AG09319 (cell line): ENCODE results near the gene EHD1.

ENCODE experiments used
- DNase-seq: peaks from one replicate; pipeline ENCODE4 v3.0.0-alpha.2; 2010; ENCODE audit warnings: low read depth; ENCODE audit errors: extremely low read depth
- TF ChIP-seq, protein P1 (sequence below): IDR thresholded peaks from 2 replicates; pipeline ENCODE4 v1.5.1; 2011; ENCODE audit warnings: low read depth, mild to moderate bottlenecking, inconsistent platforms, low read length, moderate library complexity

Gene EHD1

DNA sequence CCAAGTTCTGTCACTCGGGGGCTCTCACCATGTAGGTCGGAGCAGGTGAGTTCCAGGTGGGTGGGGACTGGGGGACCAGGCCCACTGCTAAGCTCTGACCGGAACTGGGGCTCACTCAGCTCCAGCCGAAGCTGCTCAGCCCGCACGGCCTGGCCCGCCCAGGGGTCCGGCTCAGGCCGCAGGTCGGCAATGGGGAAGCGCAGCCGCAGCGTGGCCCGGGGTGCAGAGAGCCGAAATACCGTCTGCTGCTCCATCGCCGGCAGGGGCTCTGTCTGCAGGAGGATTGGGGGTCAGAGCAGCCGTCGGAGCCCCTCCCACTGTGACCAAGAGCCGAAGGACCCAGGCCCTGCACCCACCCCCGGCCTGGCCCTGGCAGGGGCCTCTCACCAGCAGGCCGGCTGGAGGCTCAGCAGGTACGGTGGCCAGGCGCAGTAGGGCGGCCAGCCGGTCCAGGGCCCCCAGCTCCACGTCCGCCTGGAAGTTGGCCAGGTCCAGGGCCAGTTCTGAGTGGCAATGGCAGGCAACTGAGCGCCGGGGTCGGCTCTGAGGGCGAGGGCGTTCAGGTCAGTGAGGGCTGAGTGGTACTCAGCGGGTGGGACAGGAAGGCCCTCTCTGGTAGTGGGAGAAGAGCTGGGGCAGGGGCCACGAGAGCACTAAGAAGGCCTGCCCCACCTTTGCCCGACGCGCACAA lies 31.4 kb upstream of the EHD1 start:
- no peak for DNase-seq
- TF ChIP-seq, protein P1, sequence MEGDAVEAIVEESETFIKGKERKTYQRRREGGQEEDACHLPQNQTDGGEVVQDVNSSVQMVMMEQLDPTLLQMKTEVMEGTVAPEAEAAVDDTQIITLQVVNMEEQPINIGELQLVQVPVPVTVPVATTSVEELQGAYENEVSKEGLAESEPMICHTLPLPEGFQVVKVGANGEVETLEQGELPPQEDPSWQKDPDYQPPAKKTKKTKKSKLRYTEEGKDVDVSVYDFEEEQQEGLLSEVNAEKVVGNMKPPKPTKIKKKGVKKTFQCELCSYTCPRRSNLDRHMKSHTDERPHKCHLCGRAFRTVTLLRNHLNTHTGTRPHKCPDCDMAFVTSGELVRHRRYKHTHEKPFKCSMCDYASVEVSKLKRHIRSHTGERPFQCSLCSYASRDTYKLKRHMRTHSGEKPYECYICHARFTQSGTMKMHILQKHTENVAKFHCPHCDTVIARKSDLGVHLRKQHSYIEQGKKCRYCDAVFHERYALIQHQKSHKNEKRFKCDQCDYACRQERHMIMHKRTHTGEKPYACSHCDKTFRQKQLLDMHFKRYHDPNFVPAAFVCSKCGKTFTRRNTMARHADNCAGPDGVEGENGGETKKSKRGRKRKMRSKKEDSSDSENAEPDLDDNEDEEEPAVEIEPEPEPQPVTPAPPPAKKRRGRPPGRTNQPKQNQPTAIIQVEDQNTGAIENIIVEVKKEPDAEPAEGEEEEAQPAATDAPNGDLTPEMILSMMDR, result no peak

DNA sequence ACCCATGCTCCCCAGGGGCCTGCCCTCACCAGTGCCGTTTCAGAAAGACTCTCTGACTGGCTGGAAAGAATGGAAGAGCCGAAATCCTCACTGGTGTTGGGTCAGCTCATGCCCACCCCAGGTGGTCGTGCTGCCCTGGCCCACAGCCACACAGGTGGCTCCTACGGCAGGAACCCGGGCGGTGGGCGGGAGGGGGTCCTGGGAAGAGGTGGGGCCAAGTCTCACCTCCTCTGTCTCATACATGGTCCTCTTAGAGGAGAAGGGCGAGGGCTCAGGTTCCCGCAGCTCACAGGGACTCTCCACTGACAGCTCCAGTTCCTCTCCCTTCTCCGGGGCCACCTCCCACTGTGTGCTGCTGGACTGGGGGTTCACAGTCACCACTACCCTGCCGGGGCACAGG lies 30.3 kb upstream of the EHD1 start:
- TF ChIP-seq, protein P1, result no peak
- DNase-seq, result no peak

DNA sequence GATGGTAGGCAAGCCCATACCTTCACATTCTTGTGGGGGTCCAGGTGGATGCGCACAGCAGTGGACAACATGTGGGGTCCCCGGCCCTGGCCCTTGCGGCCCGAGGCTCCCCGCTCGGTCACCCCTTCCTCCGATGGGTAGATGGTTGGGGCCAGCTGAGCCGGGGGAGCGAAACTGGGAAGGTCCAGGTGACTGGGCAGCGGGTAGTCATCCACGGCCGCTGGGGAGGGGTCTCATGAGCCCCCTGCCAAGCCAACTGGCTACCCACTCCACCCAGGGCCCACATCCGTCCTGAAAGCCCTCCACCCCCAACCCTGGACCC lies 27.9 kb upstream of the EHD1 start:
- TF ChIP-seq, protein P1, result no peak
- DNase-seq, result no peak

DNA sequence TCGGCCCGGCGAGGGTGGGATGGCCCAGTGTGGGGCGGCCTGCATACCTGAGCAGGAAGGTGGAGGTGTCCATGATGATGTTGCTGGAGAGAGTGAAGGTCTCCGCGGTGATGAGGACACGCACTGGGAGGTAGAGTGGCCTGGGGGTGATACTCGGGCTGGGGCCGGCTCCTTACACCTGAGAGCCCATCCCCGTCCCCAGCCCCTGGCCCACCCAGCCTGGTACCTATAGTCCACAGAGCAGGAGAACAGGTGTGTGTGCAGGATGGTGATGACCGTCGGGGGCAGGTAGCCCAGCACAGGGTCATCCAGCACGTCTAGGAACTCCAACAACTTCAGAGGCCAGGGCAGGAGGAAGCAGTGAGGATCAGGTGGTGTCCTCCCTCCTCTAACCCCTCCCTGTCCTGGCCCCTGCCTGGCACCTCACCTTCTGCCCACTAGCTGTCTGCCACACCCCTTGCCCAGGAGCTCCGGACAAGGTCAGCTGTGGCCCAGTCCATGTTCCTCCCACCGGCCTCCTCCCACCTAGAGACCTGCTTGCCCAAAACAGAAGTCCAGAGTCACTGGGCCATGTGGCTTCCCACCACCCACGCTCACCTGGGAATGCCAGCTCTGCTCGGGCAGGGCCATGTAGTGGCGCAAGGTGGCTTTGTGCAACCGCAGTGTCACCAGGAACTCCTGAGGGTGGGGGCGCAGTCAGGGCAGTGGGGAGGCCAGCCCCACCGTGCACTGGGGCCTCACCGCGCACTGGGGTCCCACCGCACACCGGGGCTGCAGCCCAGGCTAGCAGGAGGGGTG lies 27.3 kb upstream of the EHD1 start:
- TF ChIP-seq, protein P1, result no peak
- DNase-seq, result no peak

DNA sequence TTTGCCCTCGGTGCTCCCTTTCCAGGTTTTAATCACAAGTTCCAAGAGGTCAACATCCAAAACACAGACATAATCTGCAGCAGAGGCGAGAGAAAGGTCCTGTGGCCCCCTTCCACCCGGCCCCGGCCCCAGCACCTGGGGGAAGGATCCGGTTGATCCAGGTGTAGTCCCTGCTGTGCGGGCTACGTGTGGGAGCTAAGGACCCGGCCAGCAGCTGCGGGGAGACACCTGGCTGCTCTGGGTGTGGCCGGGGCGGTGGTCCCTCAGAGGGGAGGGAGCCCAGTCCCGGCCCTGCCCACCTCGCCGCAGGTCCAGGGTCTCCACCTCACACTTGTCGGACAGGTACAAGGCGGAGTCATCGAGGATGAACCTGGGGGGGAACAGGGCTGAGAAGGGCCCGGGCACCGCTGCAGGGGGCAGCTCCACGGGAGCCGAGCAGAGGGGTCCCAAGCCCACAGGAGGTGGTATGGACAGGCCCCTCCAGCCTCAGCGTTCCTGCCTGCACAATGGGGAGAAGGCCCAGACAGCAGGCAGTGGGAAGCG lies 24.9 kb upstream of the EHD1 start:
- TF ChIP-seq, protein P1, result no peak
- no peak for DNase-seq

DNA sequence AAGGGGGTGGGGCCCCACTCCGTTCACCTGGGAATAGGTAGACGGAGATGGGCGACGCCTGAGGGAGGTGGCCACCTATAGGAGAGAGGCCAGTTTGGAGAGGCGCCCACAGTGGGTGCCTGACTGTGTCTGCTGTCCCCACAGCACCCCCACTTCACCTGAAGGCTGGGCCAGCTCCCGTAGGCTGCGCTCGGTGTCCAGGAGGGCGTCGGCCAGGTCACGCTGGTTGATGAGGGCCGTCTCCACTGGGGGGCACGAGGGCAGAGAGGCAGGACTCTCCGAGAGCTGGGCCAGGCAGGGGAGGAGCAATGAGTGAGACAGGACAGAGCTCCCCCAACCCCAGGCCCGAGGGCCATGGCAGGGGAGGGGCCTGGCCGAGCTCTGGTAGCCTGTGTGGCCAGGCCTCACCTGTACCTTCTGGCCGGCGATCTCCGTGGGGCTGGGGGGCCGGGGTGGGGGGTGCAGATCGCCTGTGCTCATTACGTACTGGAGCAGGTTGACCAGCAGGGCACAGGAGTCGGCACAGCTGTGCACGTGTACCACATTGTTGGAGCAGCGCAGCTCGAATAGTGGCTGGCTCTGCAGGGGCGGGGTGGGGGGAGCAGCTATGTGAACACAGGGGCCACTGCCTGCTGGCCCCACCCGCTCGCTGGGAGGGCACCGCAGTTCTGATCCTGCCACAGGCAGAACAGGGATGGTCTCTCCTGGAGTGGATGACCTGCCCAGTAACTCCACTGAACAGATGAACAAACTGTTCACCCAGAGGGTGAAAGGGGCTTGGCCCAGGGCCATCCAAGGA lies 23.9 kb upstream of the EHD1 start:
- no peak for DNase-seq
- TF ChIP-seq, protein P1, result no peak
